ENCODE results near the gene HGFAC.

Gene HGFAC

GRCh38 chr4:3476936-3477749, 35.4 kb downstream of the HGFAC start:
- DNase-seq, result no peak

DNA sequence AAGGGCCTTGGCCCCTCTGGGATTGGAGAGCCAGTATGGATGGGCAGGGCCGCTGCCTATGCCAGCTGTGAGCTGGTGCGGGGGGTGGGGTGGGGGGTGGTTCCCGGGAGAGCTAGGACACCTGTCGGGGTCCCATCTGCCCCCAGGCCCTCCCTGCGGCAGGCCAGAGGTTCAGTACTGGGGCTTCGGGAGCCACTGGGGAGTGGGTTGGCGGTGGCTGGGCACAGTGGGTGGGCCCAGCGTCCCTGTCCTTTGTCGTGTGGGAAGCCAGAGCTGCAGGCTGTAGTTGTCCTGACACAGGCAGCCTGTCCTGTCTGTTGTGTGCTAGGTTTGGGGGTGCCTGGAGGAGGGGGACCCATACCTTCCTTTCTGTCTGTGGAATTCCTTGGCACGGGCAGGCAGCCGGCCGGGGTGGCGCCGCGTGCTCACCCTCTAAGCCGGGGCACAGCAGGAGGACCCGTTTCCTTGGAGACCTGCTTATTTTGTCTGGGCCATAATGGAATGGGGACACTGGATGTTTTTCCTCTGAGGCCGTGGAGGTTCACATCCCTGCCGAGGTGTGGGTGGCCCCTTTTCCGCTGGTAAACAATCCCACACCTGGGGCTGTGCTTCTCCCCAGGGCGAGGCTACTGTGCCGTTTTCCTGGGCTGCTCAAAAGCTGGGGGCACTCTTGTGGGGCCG, 36.1 kb downstream of the HGFAC start:
- DNase-seq, result no peak

DNA sequence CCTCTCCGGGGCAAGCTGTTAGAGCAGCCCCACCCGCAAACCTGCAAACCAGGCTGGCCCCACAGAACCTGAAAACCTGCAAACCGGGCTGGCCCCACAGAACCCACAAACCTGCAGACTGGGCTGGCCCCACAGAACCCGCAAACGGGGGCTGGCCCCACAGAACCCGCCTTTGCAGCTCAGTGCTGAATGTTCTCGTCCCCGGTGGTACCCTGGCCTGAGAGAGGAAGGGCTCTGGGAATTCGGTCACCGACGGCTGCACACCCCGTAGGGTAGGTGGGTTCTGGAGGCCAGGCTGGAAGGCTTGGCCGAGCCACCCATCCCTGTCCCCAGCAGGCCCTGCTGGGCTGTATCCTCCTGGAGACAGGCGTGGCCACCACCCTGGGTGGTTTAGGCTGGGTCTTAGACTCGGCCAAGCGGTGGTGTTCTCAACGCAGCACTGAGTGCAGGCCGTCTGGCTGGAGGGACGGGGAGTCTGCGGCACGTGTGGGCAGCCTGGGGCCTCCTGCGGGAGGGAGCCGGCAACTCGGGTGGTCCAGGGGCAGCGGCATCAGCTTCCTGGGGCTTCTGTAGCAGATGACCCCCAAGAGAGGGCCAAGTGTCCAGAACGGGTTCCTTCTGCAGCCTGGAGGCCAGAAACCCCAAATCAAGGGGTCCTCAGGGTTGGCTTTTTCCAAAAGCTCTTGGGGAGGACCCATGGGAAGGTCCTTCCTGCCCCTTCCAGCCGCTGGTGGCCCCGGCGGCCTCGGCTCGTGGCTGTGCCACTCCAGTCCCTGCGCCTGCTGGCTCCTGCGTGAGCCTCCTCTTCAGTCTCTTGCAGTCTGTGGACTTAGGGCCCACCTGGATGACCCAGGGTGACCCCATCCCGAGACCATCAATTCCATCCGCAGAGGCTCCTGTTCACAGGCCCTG, 36.9 kb downstream of the HGFAC start:
- no peak for DNase-seq

GRCh38 chr4:3479358-3480101, 37.8 kb downstream of the HGFAC start:
- no peak for DNase-seq

DNA sequence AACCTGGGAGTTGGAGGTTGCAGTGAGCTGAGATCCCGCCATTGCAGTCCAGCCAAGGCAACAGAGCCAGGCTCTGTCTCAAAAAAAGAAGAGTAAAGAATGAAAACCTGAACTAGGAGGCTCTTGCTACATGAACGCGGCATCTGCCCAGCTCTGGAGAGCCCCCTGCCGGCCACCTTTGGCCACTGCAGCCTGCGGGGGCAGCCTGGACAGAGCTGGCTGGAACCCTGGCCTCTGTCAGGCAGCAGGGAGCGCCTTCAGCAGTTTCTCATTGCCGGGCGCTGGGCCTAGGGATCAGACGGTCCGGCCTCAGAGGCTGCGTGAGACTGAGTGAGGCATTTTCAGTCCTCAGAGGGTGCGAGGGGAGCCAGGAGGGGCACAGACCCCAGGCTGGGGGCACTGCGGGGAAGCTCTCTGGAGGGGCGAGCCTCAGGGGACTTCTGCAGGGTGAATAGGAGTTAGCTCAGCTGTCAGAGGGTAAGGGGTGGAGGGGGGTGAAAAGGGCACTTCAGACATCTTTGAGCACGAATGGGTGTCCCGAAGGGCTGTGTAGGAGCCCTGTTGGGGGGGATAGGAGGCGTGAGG, 38.9 kb downstream of the HGFAC start:
- peak; percentile 73 for DNase-seq

GRCh38 chr4:3481113-3481531, 39.4 kb downstream of the HGFAC start:
- no peak for DNase-seq

DNA sequence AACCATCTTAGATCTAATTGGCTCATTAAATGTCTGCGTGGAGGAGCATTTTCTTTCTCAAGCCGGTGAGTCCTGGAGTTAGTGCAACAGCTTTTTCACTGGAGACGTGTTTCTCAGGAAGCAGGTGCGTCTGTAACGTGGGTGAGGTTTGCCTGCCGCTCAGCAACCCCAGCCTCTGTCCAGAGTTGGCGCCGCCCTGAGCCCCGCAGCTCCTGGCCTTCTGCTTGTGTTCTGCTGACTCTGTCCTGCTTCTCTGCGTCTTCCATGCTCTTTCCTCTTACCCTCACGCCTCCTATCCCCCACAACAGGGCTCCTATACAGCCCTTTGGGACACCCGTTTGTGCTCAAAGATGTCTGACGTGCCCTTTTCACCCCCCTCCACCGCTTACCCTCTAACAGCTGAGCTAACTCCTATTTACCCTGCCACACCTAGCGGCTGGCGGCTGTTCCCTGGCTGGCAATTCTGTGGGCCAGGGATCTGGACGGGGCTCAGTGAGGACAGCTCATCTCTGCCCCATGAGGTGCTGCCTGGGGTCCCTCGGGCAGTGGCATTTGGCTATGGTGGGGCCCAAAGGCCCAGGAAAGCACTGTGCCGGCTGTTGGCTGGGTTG, 40.1 kb downstream of the HGFAC start:
- DNase-seq, result no peak

GRCh38 chr4:3482707-3483106, 40.9 kb downstream of the HGFAC start:
- no peak for DNase-seq

GRCh38 chr4:3483471-3483921, 41.7 kb downstream of the HGFAC start:
- DNase-seq, result peak; percentile 51

GRCh38 chr4:3484057-3484973, 42.5 kb downstream of the HGFAC start:
- no peak for DNase-seq

GRCh38 chr4:3485011-3485791, 43.4 kb downstream of the HGFAC start:
- DNase-seq, result no peak

GRCh38 chr4:3485886-3486540, 44.2 kb downstream of the HGFAC start:
- no peak for DNase-seq

GRCh38 chr4:3486541-3487540, 45.1 kb downstream of the HGFAC start:
- DNase-seq, result no peak

DNA sequence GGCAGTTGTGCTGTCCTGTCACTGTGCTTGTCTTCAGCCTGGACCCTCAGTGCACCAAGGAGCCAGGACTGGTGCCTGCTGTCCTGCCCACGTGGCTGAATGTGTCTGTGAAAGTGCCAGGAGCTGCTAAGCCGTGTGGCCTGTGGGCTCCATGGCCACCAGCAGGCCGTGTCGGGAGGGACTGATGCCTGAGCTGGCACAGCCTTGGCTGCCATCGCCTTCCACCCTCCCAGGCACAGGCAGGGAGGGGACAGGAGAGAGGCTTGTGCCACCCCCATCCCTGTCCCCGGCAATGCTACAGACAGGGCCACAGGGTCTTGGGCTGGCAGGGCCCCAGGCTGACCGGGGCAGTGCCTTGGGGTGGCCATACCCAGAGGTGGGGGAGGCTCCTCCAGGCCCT, 46.1 kb downstream of the HGFAC start:
- DNase-seq, result no peak

- no peak for DNase-seq
Observed at GRCh38 chr4:3488820-3489219, 47.1 kb downstream of the HGFAC start.

GRCh38 chr4:3489451-3489962, 47.7 kb downstream of the HGFAC start:
- no peak for DNase-seq

DNA sequence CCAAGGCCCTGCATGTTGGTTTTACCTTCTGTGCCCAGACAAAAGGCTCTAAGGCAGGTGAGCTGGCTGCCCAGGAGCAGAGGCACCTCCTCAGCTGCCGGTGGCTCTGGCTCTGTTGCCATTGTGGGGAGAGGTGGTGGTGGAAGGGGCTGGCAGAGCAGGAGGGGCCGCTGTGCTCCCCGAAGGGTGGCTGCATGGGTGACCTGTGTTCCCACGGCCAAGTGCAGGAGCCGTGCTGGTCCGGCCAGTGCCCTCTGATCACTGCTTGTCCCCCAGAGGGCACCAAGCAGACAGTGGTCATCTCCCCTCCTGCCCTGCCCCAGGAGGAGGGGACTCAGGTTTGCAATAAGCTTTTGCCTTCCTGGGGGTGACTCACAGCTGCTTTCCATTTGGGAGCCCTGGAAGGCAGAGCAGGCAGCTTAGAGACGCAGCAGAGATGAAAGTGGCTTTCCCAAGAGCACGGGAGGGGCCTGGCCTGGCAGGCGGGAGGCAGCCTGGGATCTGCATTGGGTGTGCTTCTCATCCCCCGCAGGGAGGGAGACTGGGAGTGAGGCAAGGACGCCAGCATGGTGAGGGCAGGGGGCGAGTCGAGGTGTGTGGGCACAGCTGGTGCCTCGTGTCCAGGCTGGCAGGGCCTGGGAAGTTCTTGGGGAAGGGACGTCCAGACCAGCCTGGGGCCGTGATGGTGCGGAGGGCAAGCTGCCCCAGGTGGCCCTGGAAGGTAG, 50.1 kb downstream of the HGFAC start:
- DNase-seq, result peak; percentile 34

Data from EL (cell line).